K562 (cell line): ENCODE measurements around the gene GPR39. TPM values are rescaled to one million over a fixed set of nuclear protein-coding genes. Genes with fewer than 3 reads are reported as not detected.

Experiments
- ATAC-seq: fragments of 200-7000 bp; cut with Tn5 transposase; 3 replicates; pipeline ENCODE4 v1.9.1; 2020; ENCODE audit warnings: moderate library complexity
- BruUV-seq: library from RNA; stranded (reverse); fragments of 400-500 nt; replicated peaks from 2 replicates; lab custom pipeline; 2021; lab: Mats Ljungman, UMichigan
- CTCF ChIA-PET: fragments of 300-600 bp; formaldehyde crosslinking; extraction: SDS; loops from one replicate; lab custom pipeline; 2021; ENCODE audit warnings: low intra/inter-chr PET ratio; lab: Yijun Ruan, JAX
- POLR2A ChIA-PET: fragments of 300-600, 350-650 bp; sonication (Branson Sonifier 250); formaldehyde crosslinking; extraction: SDS; loops from one replicate; lab custom pipeline; 2021; ENCODE audit warnings: antibody characterized with exemption, inconsistent platforms; lab: Yijun Ruan, JAX
- DNase-seq, 4 experiments: peaks; one replicate each; pipeline versions ENCODE4 v3.0.0 to v3.0.0-alpha.2; 2011 to 2018; ENCODE audit warnings: low spot score in 3 of 4, mixed read lengths in 3 of 4; ENCODE audit errors: extremely low read depth in 1 of 4
- FAIRE-seq: peaks from 2 replicates; lab custom pipeline; 2011; peaks lifted over from hg19 to GRCh38; lab: Jason Lieb, UNC
- H2AFZ ChIP-seq: 2 replicates; pipeline ENCODE4 v1.6.0; 2011; ENCODE audit warnings: low read depth, low read length, control low read depth, inconsistent platforms
- H3K27ac ChIP-seq: fragments of 200-600 bp; 3 replicates; pipeline ENCODE4 v1.8.0; 2011; ENCODE audit warnings: low read depth, mild to moderate bottlenecking, control low read depth, inconsistent platforms, low read length, moderate library complexity, mixed read lengths; ENCODE audit errors: extremely low read depth
- H3K27me3 ChIP-seq, 2 experiments: fragments of 300-600 bp in 1 of 2; 2 replicates in 1 of 2; 3 replicates in 1 of 2; pipeline versions ENCODE4 v1.6.0 to v1.8.0; 2011; ENCODE audit warnings: inconsistent platforms in 2 of 2, low read length in 2 of 2, mild to moderate bottlenecking in 1 of 2, mixed read lengths in 1 of 2, moderate library complexity in 1 of 2; ENCODE audit not compliant: control insufficient read depth in 2 of 2, insufficient read depth in 2 of 2
- H3K36me3 ChIP-seq: fragments of 300-600 bp; 3 replicates; pipeline ENCODE4 v1.8.0; 2011; ENCODE audit warnings: mild to moderate bottlenecking, low read length, inconsistent platforms; ENCODE audit not compliant: control insufficient read depth, insufficient read depth
- H3K4me1 ChIP-seq, 2 experiments: fragments of 200-600 bp in 1 of 2; replicated peaks in 1 of 2; 2 replicates in 1 of 2; 3 replicates in 1 of 2; pipeline versions ENCODE4 v1.5.1 to v1.8.0; 2011; ENCODE audit warnings: inconsistent platforms in 2 of 2, low read length in 2 of 2, mild to moderate bottlenecking in 1 of 2, mixed read lengths in 1 of 2, moderate library complexity in 1 of 2; ENCODE audit not compliant: control insufficient read depth in 2 of 2, insufficient read depth in 2 of 2
- H3K4me2 ChIP-seq: 2 replicates; pipeline ENCODE4 v1.6.1; 2011; ENCODE audit warnings: low read length, control low read depth, inconsistent platforms, mixed read lengths; ENCODE audit not compliant: insufficient read depth
- H3K4me3 ChIP-seq: fragments of 200-600 bp; sonication (generic), shearing (Covaris generic); 2 replicates; pipeline ENCODE4 v1.5.1; 2016; ENCODE audit warnings: control low read depth, inconsistent platforms
- H3K79me2 ChIP-seq: fragments of 200-600 bp; 3 replicates; pipeline ENCODE4 v1.8.0; 2011; ENCODE audit warnings: low read length, inconsistent platforms; ENCODE audit not compliant: control insufficient read depth, insufficient read depth
- H3K9ac ChIP-seq, 2 experiments: 2 replicates each; pipeline versions ENCODE4 v1.6.0 to v1.6.1; 2011; ENCODE audit warnings: low read depth in 2 of 2, low read length in 2 of 2, control low read depth in 1 of 2, inconsistent platforms in 1 of 2, mild to moderate bottlenecking in 1 of 2, mixed read lengths in 1 of 2; ENCODE audit not compliant: insufficient read depth in 1 of 2
- H3K9me1 ChIP-seq: one replicate; pipeline ENCODE4 v1.6.0; 2011; ENCODE audit warnings: inconsistent platforms, mild to moderate bottlenecking, low read length, moderate library complexity; ENCODE audit not compliant: control insufficient read depth, insufficient read depth
- H3K9me3 ChIP-seq: replicated peaks from 2 replicates; pipeline ENCODE4 v1.5.1; 2011; ENCODE audit warnings: low read depth, low read length, inconsistent platforms; ENCODE audit not compliant: control insufficient read depth, insufficient read depth
- H4K20me1 ChIP-seq: replicated peaks from 2 replicates; pipeline ENCODE4 v1.6.1; 2011; ENCODE audit warnings: low read length, inconsistent platforms, mixed read lengths; ENCODE audit not compliant: control insufficient read depth, insufficient read depth
- E2F8 ChIP-seq: fragments of 450-650 bp; IDR thresholded peaks from 2 replicates; pipeline ENCODE4 v1.7.1; 2018; ENCODE audit warnings: mild to moderate bottlenecking, low read depth; ENCODE audit not compliant: partially characterized antibody
- HLTF ChIP-seq: fragments of 450-650 bp; IDR thresholded peaks from 2 replicates; pipeline ENCODE4 v1.6.1; 2016
- HOMEZ ChIP-seq: fragments of 250-450 bp; sonication (Bioruptor Pico); IDR thresholded peaks from 2 replicates; pipeline ENCODE4 v1.4.0; 2020; ENCODE audit warnings: mild to moderate bottlenecking, moderate library complexity
- KDM2B ChIP-seq: fragments of 250-450 bp; sonication (Bioruptor Pico); IDR thresholded peaks from 2 replicates; pipeline ENCODE4 v1.8.0; 2021; ENCODE audit warnings: mild to moderate bottlenecking, moderate library complexity
- MAFK ChIP-seq: IDR thresholded peaks from 2 replicates; pipeline ENCODE4 v1.6.1; 2011; ENCODE audit warnings: low read length, improper control_type of control experiment
- PHF21A ChIP-seq: fragments of 450-650 bp; IDR thresholded peaks from 2 replicates; pipeline ENCODE4 v1.6.1; 2017; ENCODE audit warnings: low read depth, borderline replicate concordance
- SAP30 ChIP-seq: fragments of 200-600 bp; sonication (generic); IDR thresholded peaks from 2 replicates; pipeline ENCODE4 v1.6.1; 2012; ENCODE audit warnings: borderline replicate concordance, low read depth, mild to moderate bottlenecking, moderate library complexity, low read length, control low read depth, inconsistent platforms; ENCODE audit not compliant: insufficient read depth, poor library complexity, severe bottlenecking
- SMAD3 ChIP-seq: fragments of 450-650 bp; formaldehyde crosslinking; conservative IDR thresholded peaks from 2 replicates; pipeline ENCODE4 v1.4.0; 2020; ENCODE audit warnings: mild to moderate bottlenecking
- STAT5B ChIP-seq: fragments of 250-450 bp; sonication (Bioruptor Pico); IDR thresholded peaks from 2 replicates; pipeline ENCODE4 v1.8.0; 2021; ENCODE audit warnings: mild to moderate bottlenecking, inconsistent platforms
- WGBS: fragments of 100-300 bp; shearing (Covaris generic); methylation state at CpG from one replicate; pipeline ENCODE4 v1.1.6; 2016; ENCODE audit warnings: low coverage, mixed read lengths; ENCODE audit not compliant: insufficient coverage; ENCODE audit errors: missing lambda C conversion rate; 5-methylcytosine and 5-hydroxymethylcytosine counted together
- in situ Hi-C: fragments of 300-500 bp; cut with MboI; formaldehyde crosslinking; loops from 4 replicates; pipeline ENCODE4 v1.15.0; 2018; ENCODE audit warnings: inconsistent platforms, mixed read lengths
- intact Hi-C: fragments of 100-400 bp; cut with micrococcal nuclease; formaldehyde crosslinking; loops from 2 replicates; pipeline ENCODE4 v1.14.2; 2022
- polyA plus RNA-seq, 8 experiments: library from polyadenylated mRNA; depleted of rRNA in 4 of 8; stranded (reverse) in 5 of 8; unstranded in 3 of 8; fragments of >200 nt; fragmentation: Nextera tagmentation in 2 of 8; fragmentation: Illumina TruSeq in 1 of 8; extraction: Ambion mirVana in 2 of 8; extraction: Trizol in 1 of 8; gene quantifications; 2 replicates each; pipeline versions ENCODE4 v1.2.1 to v1.2.3, GENCODE V29; 2011 to 2014; ENCODE audit warnings: inconsistent platforms in 1 of 8, missing spikeins in 1 of 8
- total RNA-seq, 7 experiments: library from RNA; depleted of rRNA in 6 of 7; stranded (reverse); fragments of >200 nt in 6 of 7; fragmentation: Illumina TruSeq in 2 of 7; extraction: Trizol in 2 of 7; gene quantifications; 2 replicates each; pipeline versions ENCODE4 v1.2.1 to v1.2.3, GENCODE V29; 2011 to 2021; ENCODE audit warnings: low replicate concordance in 1 of 7

Gene GPR39
- total and polyA plus RNA-seq, 9 of the 15 experiments (the other 6 are each of a cell fraction or from before 2014, with no cell fraction given), result 0.04 TPM; not detected in 8

- BruUV-seq, result no TSS peak
- Histone ChIP-seq H3K9ac (no peak overlapping the region), H3K27ac (no peak overlapping the region), H3K4me2 (no peak overlapping the region), H3K9me3 (no peaks in the 10 kb centered on the region), H4K20me1 (no peaks in the 10 kb centered on the region), H3K79me2 (no peaks in the 10 kb centered on the region), H3K4me1 (no peaks in the 10 kb centered on the region), H3K9me1 (no peaks in the 10 kb centered on the region), H2AFZ (no peak overlapping the region), H3K4me3 (no peak overlapping the region), H3K27me3 (no peaks in the 10 kb centered on the region), H3K36me3 (no peaks in the 10 kb centered on the region)
- TF ChIP-seq HOMEZ (CRISPR knock-in tag), result no peak
- TF ChIP-seq STAT5B, result no peak
- no peak for TF ChIP-seq KDM2B (CRISPR knock-in tag)
- no peak for TF ChIP-seq HLTF
- no peak for TF ChIP-seq PHF21A
- TF ChIP-seq SMAD3, result no peak
- no peak for TF ChIP-seq E2F8
- TF ChIP-seq SAP30, result no peak
- no peak for TF ChIP-seq MAFK
- ATAC-seq, result no peak
- DNase-seq, result no peak
- WGBS, result 0% methylated on average over 2 of the region's 2 CpGs
- in situ Hi-C loops, result no loop called here
- FAIRE-seq, result no peak
- POLR2A ChIA-PET, result no interaction called here
- CTCF ChIA-PET, result no interaction called here
- intact Hi-C loops, result no loop called here
Observed at GRCh38 chr2:132392221-132392620, 24.4 kb upstream of the GPR39 start.
